Measurements from ENCODE around the gene REV3L.

DNA sequence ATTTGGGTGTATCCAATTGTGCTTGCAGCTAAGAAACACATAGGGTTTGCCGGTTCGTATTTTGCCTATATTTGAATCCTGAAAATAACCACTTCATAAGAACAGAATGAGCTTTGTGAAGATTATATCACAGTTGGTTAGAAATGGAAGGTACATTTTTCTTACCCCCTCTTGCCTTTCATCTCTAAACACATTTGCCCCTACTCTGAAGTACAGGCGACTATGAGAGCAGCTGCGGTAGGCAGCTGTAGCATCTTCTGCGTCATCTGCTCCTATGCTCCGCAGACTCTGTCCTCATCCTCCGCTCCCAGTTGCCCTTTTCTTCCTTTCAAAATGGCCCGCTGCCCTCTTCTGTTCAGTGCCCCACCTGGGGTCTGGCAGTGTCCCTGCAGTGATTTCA is 47.6 kb upstream of the REV3L start:
- TF ChIP-seq MYC (IDR thresholded peaks at IDR 0.05; ENCODE audit: borderline replicate concordance, low read length) (no peak), EHMT2 (IDR thresholded peaks at IDR 0.05; ENCODE audit: low read depth) (no peak), POLR2A (IDR thresholded peaks at IDR 0.05; ENCODE audit: low read length) (no peak), RFX5 (IDR thresholded peaks at IDR 0.05) (no peak), HEYL (CRISPR knock-in tag; IDR thresholded peaks at IDR 0.05) (no peak), PHF8 (IDR thresholded peaks at IDR 0.05; ENCODE audit: borderline replicate concordance, low read depth) (no peak), JUN (IDR thresholded peaks at IDR 0.05) (no peak), CEBPB (IDR thresholded peaks at IDR 0.05) (no peak)
- TF ChIP-seq, protein P1, sequence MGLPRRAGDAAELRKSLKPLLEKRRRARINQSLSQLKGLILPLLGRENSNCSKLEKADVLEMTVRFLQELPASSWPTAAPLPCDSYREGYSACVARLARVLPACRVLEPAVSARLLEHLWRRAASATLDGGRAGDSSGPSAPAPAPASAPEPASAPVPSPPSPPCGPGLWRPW (IDR thresholded peaks at IDR 0.05): no peak
- TF ChIP-seq, protein P2, sequence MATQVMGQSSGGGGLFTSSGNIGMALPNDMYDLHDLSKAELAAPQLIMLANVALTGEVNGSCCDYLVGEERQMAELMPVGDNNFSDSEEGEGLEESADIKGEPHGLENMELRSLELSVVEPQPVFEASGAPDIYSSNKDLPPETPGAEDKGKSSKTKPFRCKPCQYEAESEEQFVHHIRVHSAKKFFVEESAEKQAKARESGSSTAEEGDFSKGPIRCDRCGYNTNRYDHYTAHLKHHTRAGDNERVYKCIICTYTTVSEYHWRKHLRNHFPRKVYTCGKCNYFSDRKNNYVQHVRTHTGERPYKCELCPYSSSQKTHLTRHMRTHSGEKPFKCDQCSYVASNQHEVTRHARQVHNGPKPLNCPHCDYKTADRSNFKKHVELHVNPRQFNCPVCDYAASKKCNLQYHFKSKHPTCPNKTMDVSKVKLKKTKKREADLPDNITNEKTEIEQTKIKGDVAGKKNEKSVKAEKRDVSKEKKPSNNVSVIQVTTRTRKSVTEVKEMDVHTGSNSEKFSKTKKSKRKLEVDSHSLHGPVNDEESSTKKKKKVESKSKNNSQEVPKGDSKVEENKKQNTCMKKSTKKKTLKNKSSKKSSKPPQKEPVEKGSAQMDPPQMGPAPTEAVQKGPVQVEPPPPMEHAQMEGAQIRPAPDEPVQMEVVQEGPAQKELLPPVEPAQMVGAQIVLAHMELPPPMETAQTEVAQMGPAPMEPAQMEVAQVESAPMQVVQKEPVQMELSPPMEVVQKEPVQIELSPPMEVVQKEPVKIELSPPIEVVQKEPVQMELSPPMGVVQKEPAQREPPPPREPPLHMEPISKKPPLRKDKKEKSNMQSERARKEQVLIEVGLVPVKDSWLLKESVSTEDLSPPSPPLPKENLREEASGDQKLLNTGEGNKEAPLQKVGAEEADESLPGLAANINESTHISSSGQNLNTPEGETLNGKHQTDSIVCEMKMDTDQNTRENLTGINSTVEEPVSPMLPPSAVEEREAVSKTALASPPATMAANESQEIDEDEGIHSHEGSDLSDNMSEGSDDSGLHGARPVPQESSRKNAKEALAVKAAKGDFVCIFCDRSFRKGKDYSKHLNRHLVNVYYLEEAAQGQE (IDR thresholded peaks at IDR 0.05): no peak

Data from A549 (cell line).